ENCODE data around the gene UCMA. TPM values are rescaled to one million over a fixed set of nuclear protein-coding genes. Genes with fewer than 3 reads are reported as not detected.

The UCMA gene
- total RNA-seq, 1 donor from 2014 or later, result not detected

GRCh38 chr10:13219685-13220670, 14.2 kb downstream of the UCMA start:
- H3K4me1 Mint-ChIP-seq (ENCODE audit: unreplicated experiment), result no peaks in the 10 kb centered on the region
- no peak overlapping the region for H3K27ac Mint-ChIP-seq (ENCODE audit: unreplicated experiment)
- TF ChIP-seq, protein P1, sequence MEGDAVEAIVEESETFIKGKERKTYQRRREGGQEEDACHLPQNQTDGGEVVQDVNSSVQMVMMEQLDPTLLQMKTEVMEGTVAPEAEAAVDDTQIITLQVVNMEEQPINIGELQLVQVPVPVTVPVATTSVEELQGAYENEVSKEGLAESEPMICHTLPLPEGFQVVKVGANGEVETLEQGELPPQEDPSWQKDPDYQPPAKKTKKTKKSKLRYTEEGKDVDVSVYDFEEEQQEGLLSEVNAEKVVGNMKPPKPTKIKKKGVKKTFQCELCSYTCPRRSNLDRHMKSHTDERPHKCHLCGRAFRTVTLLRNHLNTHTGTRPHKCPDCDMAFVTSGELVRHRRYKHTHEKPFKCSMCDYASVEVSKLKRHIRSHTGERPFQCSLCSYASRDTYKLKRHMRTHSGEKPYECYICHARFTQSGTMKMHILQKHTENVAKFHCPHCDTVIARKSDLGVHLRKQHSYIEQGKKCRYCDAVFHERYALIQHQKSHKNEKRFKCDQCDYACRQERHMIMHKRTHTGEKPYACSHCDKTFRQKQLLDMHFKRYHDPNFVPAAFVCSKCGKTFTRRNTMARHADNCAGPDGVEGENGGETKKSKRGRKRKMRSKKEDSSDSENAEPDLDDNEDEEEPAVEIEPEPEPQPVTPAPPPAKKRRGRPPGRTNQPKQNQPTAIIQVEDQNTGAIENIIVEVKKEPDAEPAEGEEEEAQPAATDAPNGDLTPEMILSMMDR (IDR thresholded peaks at IDR 0.05; ENCODE audit: unreplicated experiment), result no peak
- H3K36me3 Mint-ChIP-seq (ENCODE audit: low read depth, unreplicated experiment), result no peaks in the 10 kb centered on the region
- H3K4me3 Mint-ChIP-seq (ENCODE audit: unreplicated experiment), result no peak overlapping the region
- peak; percentile 38 for DNase-seq (ENCODE audit: low spot score)
- peaks cover 4% of the 10 kb centered on the region for H3K27me3 Mint-ChIP-seq (ENCODE audit: unreplicated experiment)
- H3K9me3 Mint-ChIP-seq (ENCODE audit: unreplicated experiment), result no peaks in the 10 kb centered on the region

DNA sequence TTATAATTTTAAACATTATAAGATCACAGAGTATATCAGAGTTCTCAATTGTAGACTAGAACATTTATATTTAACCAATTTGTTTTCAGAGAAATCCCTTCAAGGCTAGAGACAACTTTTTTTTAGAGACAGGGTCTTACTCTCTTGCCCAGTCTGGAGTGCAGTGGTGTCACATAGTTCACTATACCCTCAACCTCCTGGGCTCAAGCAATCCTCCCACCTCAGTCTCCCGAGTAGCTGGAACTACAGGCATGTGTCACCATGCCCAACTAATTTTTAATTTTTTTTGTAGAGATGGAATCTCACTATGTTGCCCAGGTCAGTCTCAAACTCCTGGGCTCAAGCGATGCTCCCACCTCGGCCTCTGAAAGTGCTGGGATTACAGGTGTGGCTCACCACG, 15.3 kb downstream of the UCMA start:
- Mint-ChIP-seq H3K4me1 (ENCODE audit: unreplicated experiment) (no peaks in the 10 kb centered on the region), H3K9me3 (ENCODE audit: unreplicated experiment) (no peaks in the 10 kb centered on the region), H3K27me3 (ENCODE audit: unreplicated experiment) (peaks cover 4% of the 10 kb centered on the region), H3K4me3 (ENCODE audit: unreplicated experiment) (no peak overlapping the region), H3K36me3 (ENCODE audit: low read depth, unreplicated experiment) (no peaks in the 10 kb centered on the region), H3K27ac (ENCODE audit: unreplicated experiment) (no peak overlapping the region)
- TF ChIP-seq, protein P1 (IDR thresholded peaks at IDR 0.05; ENCODE audit: unreplicated experiment), result no peak
- no peak for DNase-seq (ENCODE audit: low spot score)

- H3K9me3 Mint-ChIP-seq (ENCODE audit: unreplicated experiment), result no peaks in the 10 kb centered on the region
- TF ChIP-seq, protein P1 (IDR thresholded peaks at IDR 0.05; ENCODE audit: unreplicated experiment), result no peak
- no peaks in the 10 kb centered on the region for H3K4me1 Mint-ChIP-seq (ENCODE audit: unreplicated experiment)
- DNase-seq (ENCODE audit: low spot score), result no peak
- H3K27me3 Mint-ChIP-seq (ENCODE audit: unreplicated experiment), result no peaks in the 10 kb centered on the region
- no peaks in the 10 kb centered on the region for H3K36me3 Mint-ChIP-seq (ENCODE audit: low read depth, unreplicated experiment)
- H3K27ac Mint-ChIP-seq (ENCODE audit: unreplicated experiment), result no peak overlapping the region
- no peak overlapping the region for H3K4me3 Mint-ChIP-seq (ENCODE audit: unreplicated experiment)
Measured at GRCh38 chr10:13213163-13213562, 21.0 kb downstream of the UCMA start.

- no peak overlapping the region for H3K27ac Mint-ChIP-seq (ENCODE audit: unreplicated experiment)
- H3K4me1 Mint-ChIP-seq (ENCODE audit: unreplicated experiment), result no peaks in the 10 kb centered on the region
- peaks cover 4% of the 10 kb centered on the region for H3K36me3 Mint-ChIP-seq (ENCODE audit: low read depth, unreplicated experiment)
- peak; percentile 12 for DNase-seq (ENCODE audit: low spot score)
- H3K4me3 Mint-ChIP-seq (ENCODE audit: unreplicated experiment), result no peak overlapping the region
- H3K9me3 Mint-ChIP-seq (ENCODE audit: unreplicated experiment), result no peaks in the 10 kb centered on the region
- H3K27me3 Mint-ChIP-seq (ENCODE audit: unreplicated experiment), result peaks cover 4% of the 10 kb centered on the region
- TF ChIP-seq, protein P1 (IDR thresholded peaks at IDR 0.05; ENCODE audit: unreplicated experiment), result peak; percentile 59
Measured at GRCh38 chr10:13206546-13207443, 27.4 kb downstream of the UCMA start.
